Stimulated activated CD8-positive, alpha-beta memory T cell treated with anti-CD3 and anti-CD28 coated beads, Interleukin-15, amount 100 ng/mL, for 24 hours (primary cell): ENCODE data around the gene FBXO5.
A peak's percentile ranks its signal among the peaks of the same experiment; 100 is the strongest.
"Not testable (repeated sequence)": the region's sequence is repeated elsewhere in the genome, so short reads cannot be mapped to it uniquely, and the experiment has no call there.

Experiments used
- DNase-seq: peaks from one replicate; pipeline ENCODE4 v3.0.0-alpha.2; 2020; ENCODE audit warnings: low read depth

The FBXO5 gene, protein sequence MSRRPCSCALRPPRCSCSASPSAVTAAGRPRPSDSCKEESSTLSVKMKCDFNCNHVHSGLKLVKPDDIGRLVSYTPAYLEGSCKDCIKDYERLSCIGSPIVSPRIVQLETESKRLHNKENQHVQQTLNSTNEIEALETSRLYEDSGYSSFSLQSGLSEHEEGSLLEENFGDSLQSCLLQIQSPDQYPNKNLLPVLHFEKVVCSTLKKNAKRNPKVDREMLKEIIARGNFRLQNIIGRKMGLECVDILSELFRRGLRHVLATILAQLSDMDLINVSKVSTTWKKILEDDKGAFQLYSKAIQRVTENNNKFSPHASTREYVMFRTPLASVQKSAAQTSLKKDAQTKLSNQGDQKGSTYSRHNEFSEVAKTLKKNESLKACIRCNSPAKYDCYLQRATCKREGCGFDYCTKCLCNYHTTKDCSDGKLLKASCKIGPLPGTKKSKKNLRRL

GRCh38 chr6:152982904-152983636, at the start of gene FBXO5:
Gene FBXO5 (minus strand): TSS chr6:152983041. CDS start chr6:152982959, 82 bp downstream.
- DNase-seq: peak; percentile 88

DNA sequence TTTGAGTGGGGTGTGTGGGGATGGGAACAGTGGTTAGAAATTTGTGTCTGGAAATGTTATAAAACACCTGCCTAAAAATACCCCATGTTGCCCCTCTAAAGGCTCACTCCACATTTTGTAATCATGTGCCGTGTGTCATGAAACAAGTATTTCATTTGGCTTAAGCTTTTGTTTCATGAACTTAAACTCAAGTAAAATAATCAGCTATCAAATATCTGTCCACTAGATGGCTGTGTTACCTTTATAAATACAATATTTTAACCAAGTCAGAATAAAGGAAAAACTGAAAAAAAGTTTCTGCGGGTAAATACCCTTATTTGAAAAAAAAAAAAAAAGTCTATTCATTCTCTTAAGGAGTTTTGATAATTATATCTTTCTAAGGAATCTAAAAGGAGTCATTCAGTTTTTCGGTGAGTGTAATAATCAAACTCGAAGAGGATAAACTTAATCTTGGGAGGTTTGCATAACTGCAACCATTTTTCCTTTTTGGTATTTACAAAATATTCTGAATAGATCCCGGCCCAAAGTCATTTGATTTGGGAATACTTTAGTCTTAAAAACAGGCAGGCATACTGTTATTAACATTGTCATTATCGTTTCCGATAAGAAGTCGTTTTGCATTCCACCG, 49.5 kb upstream of the FBXO5 start:
- DNase-seq: no peak

DNA sequence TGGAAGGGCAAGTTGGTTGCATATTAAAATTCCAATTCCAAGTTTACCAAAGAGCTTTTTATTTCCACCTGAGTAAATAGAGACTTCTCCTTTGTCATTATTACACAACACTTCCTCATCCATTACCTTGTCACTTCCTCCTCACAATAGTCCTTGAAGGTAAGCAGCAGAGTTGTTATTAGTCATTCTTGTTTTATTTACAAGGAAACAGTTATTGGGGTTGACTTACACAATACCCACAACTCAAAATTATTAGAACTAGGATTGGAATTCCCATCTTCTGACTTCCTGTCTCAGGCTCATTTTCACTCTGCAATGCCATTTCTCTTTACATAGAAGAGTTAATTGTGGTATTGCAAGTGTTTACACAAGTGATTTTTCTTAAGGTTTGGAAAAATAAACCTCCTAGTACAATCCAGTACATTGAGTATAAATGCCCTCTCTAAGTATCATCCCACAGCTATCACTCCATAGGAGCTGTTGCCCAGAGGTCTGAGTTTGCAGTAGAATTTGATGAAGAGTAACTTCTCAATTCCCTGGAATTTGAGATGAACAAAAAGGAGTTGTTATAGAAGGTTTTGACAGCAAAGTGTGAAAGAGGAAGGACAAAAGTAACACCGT, 48.6 kb upstream of the FBXO5 start:
- DNase-seq: no peak

DNA sequence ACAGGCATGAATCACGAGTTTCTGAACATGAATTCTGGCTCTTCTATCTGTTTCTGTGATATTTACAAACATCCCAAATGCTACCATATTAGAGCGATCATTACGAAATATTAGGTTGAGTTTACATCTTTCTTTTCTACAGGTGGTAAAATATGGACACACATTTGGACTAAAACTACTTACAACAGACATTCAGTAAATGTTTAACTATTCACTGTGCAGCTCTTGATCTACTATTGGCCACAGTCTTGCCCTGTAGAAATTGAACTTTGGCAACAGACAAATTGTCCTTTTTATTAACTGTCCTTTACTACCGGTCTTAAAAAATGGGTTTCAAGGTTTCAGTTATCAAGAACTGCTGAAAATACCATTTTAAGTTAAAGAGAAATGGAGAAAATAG, 46.1 kb upstream of the FBXO5 start:
- DNase-seq: no peak

GRCh38 chr6:153028286-153028685, 45.4 kb upstream of the FBXO5 start:
- no peak for DNase-seq

DNA sequence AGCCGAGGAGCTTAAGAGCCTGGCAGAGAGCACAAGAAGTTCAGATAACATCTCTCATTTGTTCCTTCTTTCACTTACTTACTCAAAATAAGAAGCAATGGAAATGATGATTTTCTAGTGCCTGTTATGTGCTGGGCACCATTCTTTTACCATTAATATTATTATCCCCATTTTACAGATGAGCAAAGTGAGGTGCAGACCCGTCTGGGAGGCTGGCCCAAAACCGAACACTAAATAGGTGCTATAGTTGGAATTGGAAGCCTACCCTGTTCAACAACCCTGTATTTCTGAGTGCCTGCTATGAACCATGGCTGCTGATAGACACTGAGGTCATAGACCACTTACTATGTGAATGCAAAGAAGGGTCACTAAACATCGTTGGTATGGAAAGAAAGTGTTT, 44.6 kb upstream of the FBXO5 start:
- DNase-seq: no peak

DNA sequence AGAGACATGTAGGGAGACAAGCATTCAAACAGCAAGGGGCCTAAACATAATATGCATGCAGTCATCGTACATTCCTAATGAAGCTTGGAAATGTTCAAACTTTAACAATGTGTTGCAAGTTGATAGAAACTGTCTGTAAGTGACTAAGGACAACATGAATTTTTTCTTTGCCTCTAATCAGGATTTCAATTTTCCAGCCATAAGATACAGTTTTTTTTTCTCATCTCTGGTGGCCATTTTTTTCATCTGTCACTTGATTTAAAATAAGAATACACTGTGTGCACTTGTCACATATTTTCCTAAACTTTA, 41.8 kb upstream of the FBXO5 start:
- DNase-seq: no peak

DNA sequence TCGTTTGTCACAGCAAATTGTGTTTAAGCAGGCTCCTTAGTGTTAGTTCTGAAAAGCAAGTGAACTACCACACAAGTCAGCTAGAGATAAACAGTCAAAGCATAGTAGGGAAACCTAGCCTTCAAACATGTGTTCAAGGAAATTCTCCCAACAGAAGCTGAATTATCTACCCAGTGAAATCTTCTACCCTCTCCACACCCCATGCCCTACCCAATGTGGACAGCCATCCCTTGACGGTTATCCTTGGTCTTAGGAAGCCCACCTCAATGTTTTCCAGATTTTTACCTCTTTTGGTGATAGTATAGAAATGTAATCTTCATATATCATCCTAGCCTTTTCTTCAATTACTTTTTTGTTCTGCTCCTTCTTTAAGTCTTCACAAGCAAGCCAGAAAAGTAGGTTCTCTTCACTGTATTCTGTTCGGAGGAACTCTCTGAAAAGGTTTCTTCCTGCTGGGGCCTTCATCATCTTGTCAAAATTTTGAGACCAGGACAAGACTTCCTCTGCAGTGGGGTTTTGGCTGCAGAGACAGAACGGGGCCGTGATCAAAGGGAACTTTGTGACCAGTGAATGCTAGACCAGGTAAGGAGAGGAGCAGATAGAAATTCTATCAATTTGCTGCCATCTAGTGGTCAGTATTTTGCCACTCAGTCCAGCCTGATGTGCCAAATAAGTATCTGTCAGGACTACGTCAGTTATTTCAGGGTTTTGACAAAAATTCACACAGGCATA, 41.3 kb upstream of the FBXO5 start:
- DNase-seq: no peak

- DNase-seq: no peak
Measured at GRCh38 chr6:153018355-153018754, 35.5 kb upstream of the FBXO5 start.

GRCh38 chr6:153016846-153017245, 34.0 kb upstream of the FBXO5 start:
- DNase-seq: no peak

- DNase-seq: no peak
Measured at GRCh38 chr6:153015094-153015640, 32.3 kb upstream of the FBXO5 start.

GRCh38 chr6:153013438-153013837, 30.6 kb upstream of the FBXO5 start:
- DNase-seq: no peak

DNA sequence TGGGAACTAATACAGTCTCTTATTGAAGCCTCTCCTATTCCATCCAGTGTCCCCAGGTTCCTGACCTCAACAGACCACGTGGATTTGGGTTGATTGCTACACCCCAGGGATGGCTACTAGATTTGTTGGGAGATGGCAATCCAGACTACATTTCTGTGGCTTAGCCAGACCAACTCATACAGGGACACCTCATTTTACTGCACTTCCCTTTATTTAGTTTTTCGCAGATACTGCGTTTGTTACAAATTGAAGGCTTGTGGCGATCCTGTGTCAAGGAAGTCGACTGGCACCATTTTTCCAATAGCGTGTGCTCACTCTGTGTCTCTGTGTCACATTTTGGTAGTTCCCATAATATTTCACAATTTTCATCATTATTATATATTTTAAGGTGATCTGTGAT, 30.0 kb upstream of the FBXO5 start:
- no peak for DNase-seq

DNA sequence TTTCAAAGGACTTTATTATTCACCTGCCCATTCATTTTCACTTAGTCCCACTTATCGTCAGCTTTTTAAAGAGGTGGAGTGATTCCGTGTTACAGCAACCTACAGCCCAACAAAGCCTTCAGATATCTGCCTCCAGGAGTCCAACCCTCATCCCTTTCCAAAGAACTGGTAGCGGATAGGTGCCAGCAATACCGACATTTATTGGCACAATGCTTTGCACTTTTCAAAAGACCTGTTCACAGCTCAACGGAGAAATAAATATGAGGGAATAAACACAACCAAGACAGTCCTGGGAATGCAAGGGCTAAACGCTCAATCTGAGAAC, 20.5 kb upstream of the FBXO5 start:
- no peak for DNase-seq

- DNase-seq: peak; percentile 65
Measured at GRCh38 chr6:153002613-153003365, 19.9 kb upstream of the FBXO5 start, which contains the start of gene MTRF1L. Gene MTRF1L (minus strand): TSS chr6:153002709. CDS start chr6:153002685, 24 bp downstream.

DNA sequence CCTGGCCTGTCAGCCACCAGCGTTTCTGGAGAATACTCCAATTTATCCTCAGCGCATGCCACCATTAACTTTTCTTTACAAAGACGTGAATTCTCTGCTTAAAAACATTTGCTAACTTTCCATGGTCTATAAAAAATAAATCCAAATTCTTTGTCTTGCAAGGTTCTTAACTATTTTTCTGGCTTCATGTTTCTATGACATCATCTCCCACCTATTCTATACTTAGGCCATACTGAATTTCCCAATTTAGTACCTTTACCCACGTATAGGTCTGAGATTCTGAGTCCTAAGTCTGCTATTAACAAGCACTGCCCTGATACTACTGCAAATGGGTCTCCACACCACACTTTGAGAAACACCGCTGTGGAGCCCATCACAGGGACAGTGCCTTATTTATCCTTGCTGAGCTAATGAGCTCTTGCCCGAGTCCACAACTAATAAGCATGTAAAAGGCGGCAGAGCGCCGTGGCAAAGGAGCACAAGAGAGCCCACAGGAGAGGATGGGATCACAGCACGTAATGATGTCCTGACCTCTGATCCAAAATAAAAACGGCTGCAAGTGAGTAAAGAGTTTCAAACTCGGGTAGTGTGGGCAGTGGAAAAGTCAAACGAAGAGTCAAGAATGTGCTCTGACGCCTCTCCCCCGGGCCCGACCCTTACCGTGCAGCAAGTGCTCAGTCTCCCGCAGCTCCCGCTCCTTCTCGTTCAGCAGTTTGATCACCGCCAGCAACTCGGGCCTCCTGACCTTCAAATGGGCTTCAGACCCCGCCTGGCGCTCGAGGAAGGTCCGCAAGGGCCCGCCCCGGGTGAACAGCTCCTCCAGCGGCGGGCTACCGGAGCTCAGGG, 19.1 kb upstream of the FBXO5 start:
- DNase-seq: no peak

DNA sequence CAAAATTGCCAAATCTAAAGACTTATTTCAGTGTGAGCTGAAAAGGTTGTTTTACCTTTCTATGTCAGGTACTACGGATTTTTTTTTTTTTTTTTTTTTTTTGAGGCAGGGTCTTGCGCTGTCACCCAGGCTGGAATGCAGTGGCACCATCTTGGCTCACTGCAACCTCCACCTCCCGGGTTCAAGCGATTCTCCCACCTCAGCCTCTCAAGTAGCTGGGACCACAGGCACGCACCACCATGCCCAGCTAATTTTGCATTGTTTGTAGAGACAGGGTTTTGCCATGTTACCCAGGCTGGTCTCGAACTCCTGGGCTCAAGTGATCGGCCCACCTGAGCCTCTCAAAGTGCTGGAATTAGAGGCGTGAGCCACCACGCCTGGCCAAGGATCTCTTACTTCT, 17.9 kb upstream of the FBXO5 start:
- DNase-seq: not testable (repeated sequence)

GRCh38 chr6:153000243-153000642, 17.4 kb upstream of the FBXO5 start:
- DNase-seq: no peak

- not testable (repeated sequence) for DNase-seq
Measured at GRCh38 chr6:152999538-152999937, 16.7 kb upstream of the FBXO5 start.

- DNase-seq: no peak
Measured at GRCh38 chr6:152993847-152994246, 11.0 kb upstream of the FBXO5 start.
